GM10266 (cell line): ENCODE data around the gene CCDC88C.

Experiments
- DNase-seq: peaks from one replicate; pipeline ENCODE4 v3.0.0; 2012; ENCODE audit errors: extremely low spot score
- TF ChIP-seq, protein P1 (sequence below): IDR thresholded peaks from 2 replicates; pipeline ENCODE4 v1.5.1; 2012; ENCODE audit warnings: mild to moderate bottlenecking, low read depth; ENCODE audit not compliant: control insufficient read depth, insufficient read depth; ENCODE audit errors: missing control alignments

CCDC88C gene

GRCh38 chr14:91263329-91263728 lies 154.3 kb downstream of the CCDC88C start:
- DNase-seq: no peak
- TF ChIP-seq, protein P1, sequence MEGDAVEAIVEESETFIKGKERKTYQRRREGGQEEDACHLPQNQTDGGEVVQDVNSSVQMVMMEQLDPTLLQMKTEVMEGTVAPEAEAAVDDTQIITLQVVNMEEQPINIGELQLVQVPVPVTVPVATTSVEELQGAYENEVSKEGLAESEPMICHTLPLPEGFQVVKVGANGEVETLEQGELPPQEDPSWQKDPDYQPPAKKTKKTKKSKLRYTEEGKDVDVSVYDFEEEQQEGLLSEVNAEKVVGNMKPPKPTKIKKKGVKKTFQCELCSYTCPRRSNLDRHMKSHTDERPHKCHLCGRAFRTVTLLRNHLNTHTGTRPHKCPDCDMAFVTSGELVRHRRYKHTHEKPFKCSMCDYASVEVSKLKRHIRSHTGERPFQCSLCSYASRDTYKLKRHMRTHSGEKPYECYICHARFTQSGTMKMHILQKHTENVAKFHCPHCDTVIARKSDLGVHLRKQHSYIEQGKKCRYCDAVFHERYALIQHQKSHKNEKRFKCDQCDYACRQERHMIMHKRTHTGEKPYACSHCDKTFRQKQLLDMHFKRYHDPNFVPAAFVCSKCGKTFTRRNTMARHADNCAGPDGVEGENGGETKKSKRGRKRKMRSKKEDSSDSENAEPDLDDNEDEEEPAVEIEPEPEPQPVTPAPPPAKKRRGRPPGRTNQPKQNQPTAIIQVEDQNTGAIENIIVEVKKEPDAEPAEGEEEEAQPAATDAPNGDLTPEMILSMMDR: no peak

GRCh38 chr14:91261986-91262549 lies 155.6 kb downstream of the CCDC88C start:
- no peak for DNase-seq
- TF ChIP-seq, protein P1: no peak

- no peak for DNase-seq
- TF ChIP-seq, protein P1: no peak
Observed at GRCh38 chr14:91261115-91261514, 156.5 kb downstream of the CCDC88C start.

GRCh38 chr14:91258876-91259275 lies 158.7 kb downstream of the CCDC88C start:
- TF ChIP-seq, protein P1: no peak
- DNase-seq: no peak

- no peak for DNase-seq
- TF ChIP-seq, protein P1: no peak
Observed at GRCh38 chr14:91258011-91258618, 159.5 kb downstream of the CCDC88C start.

DNA sequence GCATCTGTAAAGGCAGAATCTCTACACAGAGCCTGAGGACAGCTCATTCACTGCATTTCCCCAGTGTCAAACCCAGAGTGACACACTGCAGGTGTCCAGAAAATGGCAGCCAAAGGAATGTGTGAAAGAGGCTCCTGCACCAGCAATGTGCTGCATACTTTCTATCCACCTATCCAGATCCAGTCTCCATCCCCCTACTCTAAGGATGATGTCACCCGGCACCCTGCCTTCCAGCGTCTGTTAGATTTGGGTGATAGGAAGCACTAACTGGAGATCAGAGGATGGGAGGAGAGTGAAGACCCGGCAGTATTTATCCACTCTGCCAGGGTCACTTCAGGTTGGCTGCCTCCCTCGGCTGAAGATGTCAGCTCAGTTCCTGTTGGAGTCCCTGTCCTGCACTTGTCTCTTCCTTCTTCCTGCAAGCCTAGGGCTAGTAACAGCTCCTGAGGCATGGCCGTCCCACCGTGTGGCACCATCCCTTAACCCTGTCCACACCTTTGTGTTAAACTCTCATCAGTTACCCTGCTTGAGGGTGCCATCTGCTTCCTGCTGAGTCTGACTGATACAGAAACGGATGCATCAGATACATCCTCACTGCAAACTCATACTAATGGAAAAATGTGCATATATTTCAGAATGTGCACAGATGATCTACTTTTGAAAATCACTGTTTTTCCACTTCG lies 160.2 kb downstream of the CCDC88C start:
- TF ChIP-seq, protein P1: no peak

GRCh38 chr14:91256661-91257060 lies 161.0 kb downstream of the CCDC88C start:
- no peak for DNase-seq
- TF ChIP-seq, protein P1: no peak

More for the DNA sequence above, 160.2 kb downstream of the CCDC88C start:
- no peak for DNase-seq
